Activated CD4-positive, alpha-beta T cell treated with anti-CD3 and anti-CD28 coated beads, Interleukin-2, amount 10 ng/mL, durations not matched to agents 24 days and 14 days (primary cell): ENCODE results near the gene LNX1. TPM values are rescaled to one million over a fixed set of nuclear protein-coding genes. Genes with fewer than 3 reads are reported as not detected.
"Not testable (repeated sequence)": the region's sequence is repeated elsewhere in the genome, so short reads cannot be mapped to it uniquely, and the experiment has no call there.

Experiments used
- DNase-seq: peaks from one replicate; pipeline ENCODE4 v3.0.0; 2022
- H3K27ac Mint-ChIP-seq: one replicate; pipeline ENCODE4 v1.8.0; 2022; ENCODE audit warnings: mild to moderate bottlenecking, mixed read lengths
- H3K27me3 Mint-ChIP-seq: one replicate; pipeline ENCODE4 v1.8.0; 2022; ENCODE audit warnings: mixed read lengths
- H3K36me3 Mint-ChIP-seq: one replicate; pipeline ENCODE4 v1.8.0; 2022; ENCODE audit warnings: low read depth, mild to moderate bottlenecking, mixed read lengths
- H3K4me1 Mint-ChIP-seq: one replicate; pipeline ENCODE4 v1.8.0; 2021; ENCODE audit warnings: mixed read lengths
- H3K4me3 Mint-ChIP-seq: one replicate; pipeline ENCODE4 v1.8.0; 2022; ENCODE audit warnings: mild to moderate bottlenecking, moderate library complexity, mixed read lengths
- H3K9me3 Mint-ChIP-seq: one replicate; pipeline ENCODE4 v1.8.0; 2021; ENCODE audit warnings: mixed read lengths
- intact Hi-C: fragments of 100-400 bp; cut with micrococcal nuclease; formaldehyde crosslinking; loops from one replicate; pipeline ENCODE4 v1.15.1; 2023
- total RNA-seq: library from RNA; stranded (reverse); gene quantifications from 2 replicates; pipeline ENCODE4 v1.2.3, GENCODE V29; 2022

Gene LNX1
- total RNA-seq, 1 donor from 2014 or later, result not detected

- Mint-ChIP-seq H3K27me3 (peaks cover 20% of the 10 kb centered on the region), H3K36me3 (no peaks in the 10 kb centered on the region), H3K27ac (no peak overlapping the region)
Observed at GRCh38 chr4:53483250-53483649, 108.0 kb downstream of the LNX1 start.

GRCh38 chr4:53481586-53481985 is 109.7 kb downstream of the LNX1 start:
- DNase-seq, result no peak
- no peak overlapping the region for H3K4me3 Mint-ChIP-seq
- no peak overlapping the region for H3K27ac Mint-ChIP-seq
- intact Hi-C loops, result no loop called here
- H3K4me1 Mint-ChIP-seq, result no peaks in the 10 kb centered on the region
- H3K36me3 Mint-ChIP-seq, result no peaks in the 10 kb centered on the region
- H3K27me3 Mint-ChIP-seq, result peaks cover 15% of the 10 kb centered on the region
- no peaks in the 10 kb centered on the region for H3K9me3 Mint-ChIP-seq

More at GRCh38 chr4:53483250-53483649, 108.0 kb downstream of the LNX1 start:
- intact Hi-C loops, result no loop called here
- no peak for DNase-seq
- no peaks in the 10 kb centered on the region for H3K4me1 Mint-ChIP-seq
- no peaks in the 10 kb centered on the region for H3K9me3 Mint-ChIP-seq
- H3K4me3 Mint-ChIP-seq, result no peak overlapping the region

GRCh38 chr4:53480909-53481308 is 110.4 kb downstream of the LNX1 start:
- H3K27me3 Mint-ChIP-seq, result peaks cover 9% of the 10 kb centered on the region
- no peak for DNase-seq
- no peak overlapping the region for H3K27ac Mint-ChIP-seq
- H3K4me1 Mint-ChIP-seq, result no peaks in the 10 kb centered on the region
- H3K9me3 Mint-ChIP-seq, result no peaks in the 10 kb centered on the region
- H3K4me3 Mint-ChIP-seq, result no peak overlapping the region
- intact Hi-C loops, result no loop called here
- H3K36me3 Mint-ChIP-seq, result no peaks in the 10 kb centered on the region

- peaks cover 9% of the 10 kb centered on the region for H3K27me3 Mint-ChIP-seq
- intact Hi-C loops, result no loop called here
- no peaks in the 10 kb centered on the region for H3K36me3 Mint-ChIP-seq
- no peak overlapping the region for H3K4me3 Mint-ChIP-seq
- no peak for DNase-seq
- H3K4me1 Mint-ChIP-seq, result no peaks in the 10 kb centered on the region
- no peak overlapping the region for H3K27ac Mint-ChIP-seq
- H3K9me3 Mint-ChIP-seq, result no peaks in the 10 kb centered on the region
Observed at GRCh38 chr4:53479736-53480525, 111.4 kb downstream of the LNX1 start.

- Mint-ChIP-seq H3K27ac (no peak overlapping the region), H3K4me3 (no peak overlapping the region), H3K27me3 (peaks cover 5% of the 10 kb centered on the region), H3K9me3 (no peaks in the 10 kb centered on the region), H3K36me3 (no peaks in the 10 kb centered on the region), H3K4me1 (no peaks in the 10 kb centered on the region)
- intact Hi-C loops, result no loop called here
- no peak for DNase-seq
Observed at GRCh38 chr4:53478671-53479456, 112.4 kb downstream of the LNX1 start.

- intact Hi-C loops, result no loop called here
- no peak overlapping the region for H3K27ac Mint-ChIP-seq
- DNase-seq, result no peak
- no peak overlapping the region for H3K4me3 Mint-ChIP-seq
- H3K4me1 Mint-ChIP-seq, result no peaks in the 10 kb centered on the region
- H3K36me3 Mint-ChIP-seq, result no peaks in the 10 kb centered on the region
- no peaks in the 10 kb centered on the region for H3K9me3 Mint-ChIP-seq
- H3K27me3 Mint-ChIP-seq, result no peaks in the 10 kb centered on the region
Observed at GRCh38 chr4:53477636-53478035, 113.7 kb downstream of the LNX1 start.

GRCh38 chr4:53477038-53477565 is 114.2 kb downstream of the LNX1 start:
- Mint-ChIP-seq H3K4me3 (no peak overlapping the region), H3K27ac (no peak overlapping the region), H3K4me1 (no peaks in the 10 kb centered on the region), H3K36me3 (no peaks in the 10 kb centered on the region), H3K9me3 (no peaks in the 10 kb centered on the region), H3K27me3 (no peaks in the 10 kb centered on the region)
- DNase-seq, result no peak
- intact Hi-C loops, result no loop called here

- Mint-ChIP-seq H3K4me1 (no peaks in the 10 kb centered on the region), H3K27me3 (no peaks in the 10 kb centered on the region), H3K4me3 (no peak overlapping the region), H3K27ac (no peak overlapping the region), H3K9me3 (no peaks in the 10 kb centered on the region), H3K36me3 (no peaks in the 10 kb centered on the region)
- intact Hi-C loops, result no loop called here
- DNase-seq, result no peak
Observed at GRCh38 chr4:53476232-53477037, 114.9 kb downstream of the LNX1 start.

- H3K27ac Mint-ChIP-seq, DNase-seq, intact Hi-C loops, H3K4me1 Mint-ChIP-seq, H3K4me3 Mint-ChIP-seq, H3K27me3 Mint-ChIP-seq: not testable (repeated sequence)
- H3K36me3 Mint-ChIP-seq, result peaks cover 17% of the 10 kb centered on the region
- peaks cover 15% of the 10 kb centered on the region for H3K9me3 Mint-ChIP-seq
Observed at GRCh38 chr4:53466576-53466975, 124.7 kb downstream of the LNX1 start.

GRCh38 chr4:53465891-53466290 is 125.4 kb downstream of the LNX1 start:
- no peaks in the 10 kb centered on the region for H3K4me1 Mint-ChIP-seq
- H3K27me3 Mint-ChIP-seq, result no peaks in the 10 kb centered on the region
- peaks cover 20% of the 10 kb centered on the region for H3K36me3 Mint-ChIP-seq
- DNase-seq, result no peak
- no peak overlapping the region for H3K27ac Mint-ChIP-seq
- H3K4me3 Mint-ChIP-seq, result no peak overlapping the region
- intact Hi-C loops, result no loop called here
- H3K9me3 Mint-ChIP-seq, result peaks cover 15% of the 10 kb centered on the region

- Mint-ChIP-seq H3K9me3 (peaks cover 15% of the 10 kb centered on the region), H3K4me3 (no peak overlapping the region), H3K27ac (no peak overlapping the region), H3K27me3 (no peaks in the 10 kb centered on the region), H3K36me3 (peaks cover 23% of the 10 kb centered on the region), H3K4me1 (no peaks in the 10 kb centered on the region)
- intact Hi-C loops, result no loop called here
- no peak for DNase-seq
Observed at GRCh38 chr4:53465281-53465680, 126.0 kb downstream of the LNX1 start.

- Mint-ChIP-seq H3K36me3 (peaks cover 32% of the 10 kb centered on the region), H3K9me3 (peaks cover 9% of the 10 kb centered on the region), H3K27ac (no peak overlapping the region), H3K27me3 (no peaks in the 10 kb centered on the region), H3K4me3 (no peak overlapping the region), H3K4me1 (no peaks in the 10 kb centered on the region)
- DNase-seq, result no peak
- intact Hi-C loops, result no loop called here
Observed at GRCh38 chr4:53463340-53463739, 127.9 kb downstream of the LNX1 start.

GRCh38 chr4:53461244-53461643 is 130.0 kb downstream of the LNX1 start:
- no peak for DNase-seq

More at GRCh38 chr4:53461244-53461643, 130.0 kb downstream of the LNX1 start:
- no peak overlapping the region for H3K4me3 Mint-ChIP-seq
- H3K36me3 Mint-ChIP-seq, result peaks cover 34% of the 10 kb centered on the region
- H3K9me3 Mint-ChIP-seq, result no peaks in the 10 kb centered on the region
- no peaks in the 10 kb centered on the region for H3K4me1 Mint-ChIP-seq
- intact Hi-C loops, result no loop called here
- H3K27ac Mint-ChIP-seq, result no peak overlapping the region
- H3K27me3 Mint-ChIP-seq, result no peaks in the 10 kb centered on the region
